ENCODE measurements around the gene FBN1. TPM values are rescaled to one million over a fixed set of nuclear protein-coding genes. Genes with fewer than 3 reads are reported as not detected.

Gene FBN1
- total RNA-seq, 1 donor, result 984 TPM

GRCh38 chr15:48493763-48494225 is 151.7 kb downstream of the FBN1 start:
- DNase-seq (ENCODE audit: low read depth), result no peak
- no peak overlapping the region for H3K4me3 ChIP-seq (ENCODE audit: low read depth, low read length)
- TF ChIP-seq CTCF (IDR thresholded peaks at IDR 0.05; ENCODE audit: insufficient read depth, low read length), result no peak

- no peak overlapping the region for H3K4me3 ChIP-seq (ENCODE audit: low read depth, low read length)
Measured at GRCh38 chr15:48493084-48493762, 152.3 kb downstream of the FBN1 start.

GRCh38 chr15:48486228-48486627 is 159.3 kb downstream of the FBN1 start:
- peak; percentile 62 for DNase-seq (ENCODE audit: low read depth)
- no peak overlapping the region for H3K4me3 ChIP-seq (ENCODE audit: low read depth, low read length)
- TF ChIP-seq CTCF (IDR thresholded peaks at IDR 0.05; ENCODE audit: insufficient read depth, low read length), result no peak

More at GRCh38 chr15:48493084-48493762, 152.3 kb downstream of the FBN1 start:
- TF ChIP-seq CTCF (IDR thresholded peaks at IDR 0.05; ENCODE audit: insufficient read depth, low read length), result no peak
- peak; percentile 97 for DNase-seq (ENCODE audit: low read depth)

GRCh38 chr15:48481802-48482201 is 163.7 kb downstream of the FBN1 start:
- H3K4me3 ChIP-seq (ENCODE audit: low read depth, low read length), result no peak overlapping the region
- TF ChIP-seq CTCF (IDR thresholded peaks at IDR 0.05; ENCODE audit: insufficient read depth, low read length), result no peak
- no peak for DNase-seq (ENCODE audit: low read depth)

- TF ChIP-seq CTCF (IDR thresholded peaks at IDR 0.05; ENCODE audit: insufficient read depth, low read length), result no peak
- H3K4me3 ChIP-seq (ENCODE audit: low read depth, low read length), result no peak overlapping the region
- DNase-seq (ENCODE audit: low read depth), result no peak
Measured at GRCh38 chr15:48479751-48480150, 165.8 kb downstream of the FBN1 start.

GRCh38 chr15:48478581-48478980 is 166.9 kb downstream of the FBN1 start:
- no peak for TF ChIP-seq CTCF (IDR thresholded peaks at IDR 0.05; ENCODE audit: insufficient read depth, low read length)
- no peak for DNase-seq (ENCODE audit: low read depth)
- no peak overlapping the region for H3K4me3 ChIP-seq (ENCODE audit: low read depth, low read length)

Data from fibroblast of the aortic adventitia (primary cell).